ENCODE results near the gene FEM1A. TPM values are rescaled to one million over a fixed set of nuclear protein-coding genes. Genes with fewer than 3 reads are reported as not detected.

FEM1A gene
- total RNA-seq, 1 donor from 2014 or later, result 12.2 TPM

- no peak for DNase-seq (ENCODE audit: low spot score)
Measured at GRCh38 chr19:4847190-4847973, 55.8 kb downstream of the FEM1A start.

- no peak for DNase-seq (ENCODE audit: low spot score)
Measured at GRCh38 chr19:4849019-4849418, 57.5 kb downstream of the FEM1A start.

Other genes with a start within 250 kb of the FEM1A start
- gene SEMA6B, start 232.1 kb upstream of the FEM1A start, total RNA-seq, result 12.3 TPM
- gene TNFAIP8L1, start 152.2 kb upstream of the FEM1A start, total RNA-seq, result 3.9 TPM
- gene MYDGF, start 121.4 kb upstream of the FEM1A start, total RNA-seq, result 58.3 TPM
- gene DPP9, start 67.9 kb upstream of the FEM1A start, total RNA-seq, result 94.8 TPM
- gene TICAM1, start 40.0 kb downstream of the FEM1A start, total RNA-seq, result 13.1 TPM
- gene PLIN3, start 75.9 kb downstream of the FEM1A start, total RNA-seq, result 35.7 TPM
- 1.1 TPM for gene ARRDC5, start 111.2 kb downstream of the FEM1A start, total RNA-seq
- gene UHRF1, start 117.8 kb downstream of the FEM1A start, total RNA-seq, result 1.9 TPM
- gene KDM4B, start 177.4 kb downstream of the FEM1A start, total RNA-seq, result 58.3 TPM